Naive thymus-derived CD4-positive, alpha-beta T cell (primary cell): ENCODE results near the gene DIAPH2. TPM values are rescaled to one million over a fixed set of nuclear protein-coding genes. Genes with fewer than 3 reads are reported as not detected.

ENCODE experiments used
- ATAC-seq: fragments of 150-1000 bp; cut with Tn5 transposase; 2 replicates; pipeline ENCODE4 v1.10.0; 2021; ENCODE audit warnings: mild to moderate bottlenecking, moderate library complexity
- CTCF ChIA-PET: fragments of 350-600 bp; sonication (Branson Sonifier 250); formaldehyde crosslinking; loops from one replicate; lab custom pipeline; 2021; ENCODE audit warnings: antibody characterized with exemption; lab: Charles Lee
- POLR2A ChIA-PET: fragments of 350-600 bp; sonication (Branson Sonifier 250); formaldehyde crosslinking; loops from one replicate; lab custom pipeline; 2021; ENCODE audit warnings: antibody characterized with exemption, inconsistent platforms; lab: Charles Lee
- DNase-seq, 9 donors: peaks; one replicate each; pipeline versions ENCODE4 v3.0.0 to v3.0.0-alpha.2; 2020 to 2022; ENCODE audit warnings: mixed read lengths in 1 of 9
- H3K27ac ChIP-seq: one replicate; pipeline ENCODE4 v1.7.0; 2013; ENCODE audit warnings: mild to moderate bottlenecking, low read depth, low read length, moderate library complexity
- H3K27me3 ChIP-seq, 2 donors: one replicate each; pipeline ENCODE4 v1.7.0; 2013; ENCODE audit warnings: low read length in 2 of 2, mild to moderate bottlenecking in 2 of 2, moderate library complexity in 2 of 2; ENCODE audit not compliant: control insufficient read depth in 2 of 2, insufficient read depth in 2 of 2
- H3K36me3 ChIP-seq, 3 experiments: 1 replicate in 2 of 3; 2 replicates in 1 of 3; pipeline ENCODE4 v1.7.0; 2013; ENCODE audit warnings: low read length in 3 of 3, mild to moderate bottlenecking in 3 of 3, moderate library complexity in 1 of 3; ENCODE audit not compliant: insufficient read depth in 3 of 3, control insufficient read depth in 2 of 3
- H3K4me1 ChIP-seq, 2 donors: one replicate each; pipeline ENCODE4 v1.7.0; 2013; ENCODE audit warnings: low read length in 2 of 2, mild to moderate bottlenecking in 2 of 2, moderate library complexity in 1 of 2; ENCODE audit not compliant: control insufficient read depth in 2 of 2, insufficient read depth in 2 of 2
- H3K4me3 ChIP-seq: 2 replicates; pipeline ENCODE4 v1.7.0; 2013; ENCODE audit warnings: mild to moderate bottlenecking, low read length
- H3K9me3 ChIP-seq, 3 experiments: 1 replicate in 2 of 3; 2 replicates in 1 of 3; pipeline ENCODE4 v1.7.0; 2013; ENCODE audit warnings: low read length in 3 of 3; ENCODE audit not compliant: control insufficient read depth in 2 of 3
- H3K27ac Mint-ChIP-seq, 9 donors: one replicate each; pipeline ENCODE4 v1.8.0; 2020 to 2022; ENCODE audit warnings: mixed read lengths in 9 of 9, mild to moderate bottlenecking in 8 of 9, moderate library complexity in 5 of 9, inconsistent platforms in 2 of 9
- H3K27me3 Mint-ChIP-seq, 5 donors: one replicate each; pipeline ENCODE4 v1.8.0; 2021 to 2022; ENCODE audit warnings: mixed read lengths in 5 of 5, mild to moderate bottlenecking in 1 of 5
- H3K36me3 Mint-ChIP-seq, 5 donors: one replicate each; pipeline ENCODE4 v1.8.0; 2020 to 2022; ENCODE audit warnings: mixed read lengths in 5 of 5, mild to moderate bottlenecking in 3 of 5, inconsistent platforms in 1 of 5
- H3K4me1 Mint-ChIP-seq, 7 donors: one replicate each; pipeline ENCODE4 v1.8.0; 2020 to 2022; ENCODE audit warnings: mixed read lengths in 7 of 7, mild to moderate bottlenecking in 3 of 7, inconsistent platforms in 1 of 7
- H3K4me3 Mint-ChIP-seq, 10 donors: one replicate each; pipeline ENCODE4 v1.8.0; 2020 to 2022; ENCODE audit warnings: mild to moderate bottlenecking in 10 of 10, mixed read lengths in 10 of 10, moderate library complexity in 6 of 10, inconsistent platforms in 2 of 10
- H3K9me3 Mint-ChIP-seq, 11 donors: one replicate each; pipeline ENCODE4 v1.8.0; 2020 to 2022; ENCODE audit warnings: mixed read lengths in 11 of 11, mild to moderate bottlenecking in 4 of 11, inconsistent platforms in 1 of 11, moderate library complexity in 1 of 11
- intact Hi-C, 2 donors: fragments of 100-400 bp; cut with micrococcal nuclease; formaldehyde crosslinking; loops; one replicate each; pipeline ENCODE4 v1.15.1; 2023
- polyA plus RNA-seq, 2 donors: library from polyadenylated mRNA; unstranded; fragments of 300-500 nt; fragmentation: Illumina TruSeq; gene quantifications; one replicate each; pipeline ENCODE4 v1.2.3, GENCODE V29; 2021
- total RNA-seq, 6 experiments: library from RNA in 5 of 6; stranded (reverse) in 5 of 6; gene quantifications; 1 replicate in 5 of 6; 2 replicates in 1 of 6; pipeline ENCODE4 v1.2.3 and lab custom pipeline; 2021 to 2026

DIAPH2 gene
- total and polyA plus RNA-seq, 7 experiments from 2014 or later = 4.2 to 23.9 (median 6.9) TPM

- peaks cover 0 to 2% (median 0%) of the 10 kb centered on the region in 11 donors for H3K9me3 Mint-ChIP-seq
- intact Hi-C loops = no loop called here
- CTCF ChIA-PET = no interaction called here
Observed at GRCh38 chrX:97330151-97330550, 645.5 kb downstream of the DIAPH2 start.

DNA sequence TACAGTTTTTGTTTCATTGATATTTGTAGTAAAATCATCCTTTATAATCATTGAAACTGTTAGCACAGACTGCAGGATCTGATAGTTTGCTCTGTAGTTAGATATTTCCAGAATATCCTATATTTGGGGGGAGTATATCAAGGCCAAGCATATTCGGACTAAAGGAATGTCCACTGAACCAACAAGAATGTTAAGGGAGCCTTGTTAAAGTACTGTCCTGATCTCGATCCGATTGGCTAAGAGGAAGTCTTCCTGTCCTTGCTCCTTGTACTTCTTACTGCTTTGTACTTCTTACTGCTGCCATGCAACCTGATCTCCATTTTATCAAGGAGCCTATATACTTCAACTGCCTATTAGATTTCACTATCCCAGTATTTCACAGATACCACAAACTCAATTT is 648.3 kb downstream of the DIAPH2 start:
- H3K27me3 ChIP-seq = no peaks in the 10 kb centered on the region
- H3K4me1 Mint-ChIP-seq = peaks cover 0 to 3% (median 0%) of the 10 kb centered on the region in 7 donors

More at GRCh38 chrX:97330151-97330550, 645.5 kb downstream of the DIAPH2 start:
- H3K4me3 Mint-ChIP-seq = no peak overlapping the region
- no peaks in the 10 kb centered on the region for H3K27me3 Mint-ChIP-seq
- ATAC-seq (no peak), DNase-seq (no peak)
- H3K27ac Mint-ChIP-seq = no peak overlapping the region
- peaks cover 0 to 4% (median 0%) of the 10 kb centered on the region in 5 donors for H3K36me3 Mint-ChIP-seq
- H3K4me1 Mint-ChIP-seq = peaks cover 0 to 3% (median 0%) of the 10 kb centered on the region in 7 donors
- Histone ChIP-seq H3K36me3 (no peaks in the 10 kb centered on the region), H3K4me1 (no peaks in the 10 kb centered on the region), H3K27me3 (no peaks in the 10 kb centered on the region), H3K27ac (no peak overlapping the region), H3K9me3 (no peaks in the 10 kb centered on the region), H3K4me3 (no peak overlapping the region)
- POLR2A ChIA-PET = no interaction called here

GRCh38 chrX:97334850-97335249 is 650.2 kb downstream of the DIAPH2 start:
- H3K27ac ChIP-seq = no peak overlapping the region
- H3K4me3 ChIP-seq = no peak overlapping the region
- CTCF ChIA-PET = no interaction called here
- DNase-seq (no peak), ATAC-seq (no peak)
- intact Hi-C loops = no loop called here
- no peak overlapping the region for H3K27ac Mint-ChIP-seq
- POLR2A ChIA-PET = no interaction called here
- peaks cover 0 to 3% (median 0%) of the 10 kb centered on the region in 7 donors for H3K4me1 Mint-ChIP-seq
- H3K4me3 Mint-ChIP-seq = no peak overlapping the region
- H3K36me3 ChIP-seq = no peaks in the 10 kb centered on the region
- no peaks in the 10 kb centered on the region for H3K4me1 ChIP-seq
- no peaks in the 10 kb centered on the region for H3K27me3 Mint-ChIP-seq
- no peaks in the 10 kb centered on the region for H3K9me3 ChIP-seq
- H3K36me3 Mint-ChIP-seq = peaks cover 0 to 4% (median 0%) of the 10 kb centered on the region in 5 donors
- H3K27me3 ChIP-seq = no peaks in the 10 kb centered on the region
- peaks cover 0 to 2% (median 0%) of the 10 kb centered on the region in 11 donors for H3K9me3 Mint-ChIP-seq

More for the DNA sequence above, 648.3 kb downstream of the DIAPH2 start:
- POLR2A ChIA-PET = no interaction called here
- intact Hi-C loops = no loop called here
- H3K27ac ChIP-seq = no peak overlapping the region
- H3K4me3 ChIP-seq = no peak overlapping the region
- no peaks in the 10 kb centered on the region for H3K9me3 ChIP-seq
- peaks cover 0 to 4% (median 0%) of the 10 kb centered on the region in 5 donors for H3K36me3 Mint-ChIP-seq
- DNase-seq (no peak), ATAC-seq (no peak)
- CTCF ChIA-PET = no interaction called here
- no peaks in the 10 kb centered on the region for H3K27me3 Mint-ChIP-seq
- H3K4me1 ChIP-seq = no peaks in the 10 kb centered on the region
- H3K36me3 ChIP-seq = no peaks in the 10 kb centered on the region
- H3K4me3 Mint-ChIP-seq = no peak overlapping the region
- peaks cover 0 to 2% (median 0%) of the 10 kb centered on the region in 11 donors for H3K9me3 Mint-ChIP-seq
- H3K27ac Mint-ChIP-seq = no peak overlapping the region

- DNase-seq (no peak), ATAC-seq (no peak)
- Mint-ChIP-seq H3K27ac (no peak overlapping the region), H3K27me3 (no peaks in the 10 kb centered on the region), H3K4me3 (no peak overlapping the region), H3K4me1 (no peaks in the 10 kb centered on the region), H3K9me3 (no peaks in the 10 kb centered on the region), H3K36me3 (peaks cover 0 to 6% (median 0%) of the 10 kb centered on the region in 5 donors)
- Histone ChIP-seq H3K9me3 (no peaks in the 10 kb centered on the region), H3K4me1 (no peaks in the 10 kb centered on the region), H3K4me3 (no peak overlapping the region), H3K36me3 (no peaks in the 10 kb centered on the region), H3K27me3 (no peaks in the 10 kb centered on the region), H3K27ac (no peak overlapping the region)
- ChIA-PET CTCF (interaction anchor here (0.7 kb wide), 1 partner anchor 229 kb away, joined by 4 read pairs; no protein-coding TSS in a partner anchor), POLR2A (no interaction called here)
- intact Hi-C loops = no loop called here
Observed at GRCh38 chrX:97344724-97345123, 660.1 kb downstream of the DIAPH2 start.

DNA sequence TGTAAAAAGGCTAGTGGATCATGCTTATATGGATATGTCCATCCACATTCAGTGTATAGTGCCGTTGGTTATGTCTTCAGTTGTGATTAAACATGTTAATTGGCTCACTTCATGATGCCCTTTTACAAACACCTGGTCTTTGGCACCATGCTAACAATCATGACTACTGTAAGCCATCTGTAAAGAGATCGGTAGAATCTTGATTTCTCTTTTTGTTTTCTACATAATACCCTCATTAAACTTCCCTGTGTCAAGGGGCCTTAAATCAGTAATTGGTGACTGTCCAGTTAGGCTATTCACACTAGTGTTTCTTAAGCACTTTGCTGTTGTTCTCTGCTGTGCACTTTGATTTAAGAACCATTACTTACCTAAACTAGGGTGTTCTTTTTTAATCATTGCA is 674.3 kb downstream of the DIAPH2 start:
- no peak overlapping the region for H3K4me3 ChIP-seq
- no peaks in the 10 kb centered on the region for H3K4me1 Mint-ChIP-seq
- H3K27ac ChIP-seq = no peak overlapping the region
- ChIA-PET POLR2A (no interaction called here), CTCF (no interaction called here)
- no peaks in the 10 kb centered on the region for H3K9me3 Mint-ChIP-seq
- no peaks in the 10 kb centered on the region for H3K9me3 ChIP-seq
- no peaks in the 10 kb centered on the region for H3K27me3 Mint-ChIP-seq
- DNase-seq (no peak), ATAC-seq (no peak)
- no peaks in the 10 kb centered on the region for H3K27me3 ChIP-seq
- no peaks in the 10 kb centered on the region for H3K36me3 Mint-ChIP-seq
- no peak overlapping the region for H3K4me3 Mint-ChIP-seq
- H3K4me1 ChIP-seq = no peaks in the 10 kb centered on the region
- H3K36me3 ChIP-seq = no peaks in the 10 kb centered on the region
- no peak overlapping the region for H3K27ac Mint-ChIP-seq
- intact Hi-C loops = no loop called here

- Mint-ChIP-seq H3K36me3 (no peaks in the 10 kb centered on the region), H3K4me1 (no peaks in the 10 kb centered on the region), H3K9me3 (no peaks in the 10 kb centered on the region), H3K27me3 (no peaks in the 10 kb centered on the region), H3K4me3 (no peak overlapping the region), H3K27ac (no peak overlapping the region)
- POLR2A ChIA-PET = no interaction called here
- no peaks in the 10 kb centered on the region for H3K9me3 ChIP-seq
- intact Hi-C loops = no loop called here
- no peak overlapping the region for H3K4me3 ChIP-seq
- CTCF ChIA-PET = no interaction called here
- H3K4me1 ChIP-seq = no peaks in the 10 kb centered on the region
- DNase-seq (no peak), ATAC-seq (no peak)
- no peaks in the 10 kb centered on the region for H3K36me3 ChIP-seq
- no peaks in the 10 kb centered on the region for H3K27me3 ChIP-seq
- no peak overlapping the region for H3K27ac ChIP-seq
Observed at GRCh38 chrX:97363843-97364242, 679.2 kb downstream of the DIAPH2 start.

- no peaks in the 10 kb centered on the region for H3K36me3 ChIP-seq
- Mint-ChIP-seq H3K36me3 (no peaks in the 10 kb centered on the region), H3K9me3 (no peaks in the 10 kb centered on the region), H3K4me3 (no peak overlapping the region), H3K27me3 (no peaks in the 10 kb centered on the region), H3K27ac (no peak overlapping the region), H3K4me1 (no peaks in the 10 kb centered on the region)
- ATAC-seq (no peak), DNase-seq (no peak)
- intact Hi-C loops = no loop called here
- H3K4me1 ChIP-seq = no peaks in the 10 kb centered on the region
- ChIA-PET POLR2A (no interaction called here), CTCF (no interaction called here)
- H3K27ac ChIP-seq = no peak overlapping the region
- H3K4me3 ChIP-seq = no peak overlapping the region
- H3K9me3 ChIP-seq = no peaks in the 10 kb centered on the region
- no peaks in the 10 kb centered on the region for H3K27me3 ChIP-seq
Observed at GRCh38 chrX:97366237-97366636, 681.6 kb downstream of the DIAPH2 start.
